PC-9 (cell line): Measurements from ENCODE around the gene IGFBP5. TPM values are rescaled to one million over a fixed set of nuclear protein-coding genes. Genes with fewer than 3 reads are reported as not detected.

Experiments
- BruUV-seq: library from RNA; stranded (reverse); fragments of 400-500 nt; replicated peaks from 2 replicates; lab custom pipeline; 2021; lab: Mats Ljungman, UMichigan
- CTCF ChIA-PET: fragments of 300-600 bp; sonication (Branson Sonifier 250); formaldehyde crosslinking; loops from one replicate; lab custom pipeline; 2022; ENCODE audit warnings: antibody characterized with exemption; lab: Charles Lee
- POLR2A ChIA-PET: fragments of 300-600 bp; sonication (Branson Sonifier 250); formaldehyde crosslinking; loops from one replicate; lab custom pipeline; 2022; ENCODE audit warnings: antibody characterized with exemption; ENCODE audit not compliant: unreplicated experiment; lab: Charles Lee
- DNase-seq, 2 experiments: peaks; one replicate each; pipeline versions ENCODE4 v3.0.0 to v3.0.0-alpha.2; 2015 to 2022; ENCODE audit warnings: mixed read lengths in 1 of 2
- H2AFZ ChIP-seq: fragments of 200-600 bp; sonication (generic); 2 replicates; pipeline ENCODE4 v1.8.1; 2017; ENCODE audit warnings: antibody characterized with exemption
- H3F3A ChIP-seq: fragments of 200-600 bp; sonication (generic); 2 replicates; pipeline ENCODE4 v1.8.1; 2017; ENCODE audit warnings: antibody characterized with exemption, mild to moderate bottlenecking, low read depth; ENCODE audit not compliant: insufficient read depth
- H3K27ac ChIP-seq: fragments of 200-600 bp; sonication (generic); 2 replicates; pipeline ENCODE4 v1.6.1; 2016; ENCODE audit warnings: mixed run types
- H3K27me3 ChIP-seq: fragments of 200-600 bp; sonication (generic); 2 replicates; pipeline ENCODE4 v1.6.1; 2016; ENCODE audit warnings: low read depth, mixed run types; ENCODE audit not compliant: insufficient read depth
- H3K36me3 ChIP-seq: fragments of 200-600 bp; sonication (generic); 2 replicates; pipeline ENCODE4 v1.6.1; 2016; ENCODE audit warnings: low read depth, mixed run types
- H3K4me1 ChIP-seq: fragments of 200-600 bp; sonication (generic); replicated peaks from 2 replicates; pipeline ENCODE4 v1.6.1; 2016; ENCODE audit warnings: mixed run types; ENCODE audit not compliant: insufficient read depth
- H3K4me2 ChIP-seq: fragments of 200-600 bp; sonication (generic); 2 replicates; pipeline ENCODE4 v1.6.1; 2017; ENCODE audit warnings: mixed run types
- H3K4me3 ChIP-seq: fragments of 200-600 bp; sonication (generic); 2 replicates; pipeline ENCODE4 v1.6.1; 2016; ENCODE audit warnings: mixed run types
- H3K79me2 ChIP-seq: fragments of 200-600 bp; sonication (generic); 2 replicates; pipeline ENCODE4 v1.6.1; 2017; ENCODE audit warnings: low read depth, mixed run types
- H3K9me2 ChIP-seq: fragments of 200-600 bp; sonication (generic); 2 replicates; pipeline ENCODE4 v1.8.1; 2017; ENCODE audit warnings: mild to moderate bottlenecking; ENCODE audit not compliant: insufficient read depth
- H3K9me3 ChIP-seq: fragments of 200-600 bp; sonication (generic); 2 replicates; pipeline ENCODE4 v1.8.1; 2016; ENCODE audit warnings: low read depth; ENCODE audit not compliant: insufficient read depth
- H4K20me1 ChIP-seq: fragments of 200-600 bp; sonication (generic); 2 replicates; pipeline ENCODE4 v1.8.1; 2017; ENCODE audit not compliant: insufficient read depth
- CTCF ChIP-seq: fragments of 200-600 bp; sonication (generic); conservative IDR thresholded peaks from 2 replicates; pipeline ENCODE4 v1.6.1; 2017; ENCODE audit warnings: mixed run types, antibody characterized with exemption, mild to moderate bottlenecking, moderate library complexity
- EZH2 ChIP-seq: fragments of 200-600 bp; sonication (generic); IDR thresholded peaks from 2 replicates; pipeline ENCODE4 v1.8.0; 2017; ENCODE audit warnings: antibody characterized with exemption, low read depth
- intact Hi-C: fragments of 100-400 bp; cut with micrococcal nuclease; formaldehyde crosslinking; loops from one replicate; pipeline ENCODE4 v1.10.0; 2022; ENCODE audit not compliant: unreplicated experiment
- total RNA-seq: library from RNA; stranded (reverse); gene quantifications from 2 replicates; pipeline ENCODE4 v1.2.3, GENCODE V29; 2021

Gene IGFBP5
- total RNA-seq, 1 experiment from 2014 or later: 5.5 TPM

DNA sequence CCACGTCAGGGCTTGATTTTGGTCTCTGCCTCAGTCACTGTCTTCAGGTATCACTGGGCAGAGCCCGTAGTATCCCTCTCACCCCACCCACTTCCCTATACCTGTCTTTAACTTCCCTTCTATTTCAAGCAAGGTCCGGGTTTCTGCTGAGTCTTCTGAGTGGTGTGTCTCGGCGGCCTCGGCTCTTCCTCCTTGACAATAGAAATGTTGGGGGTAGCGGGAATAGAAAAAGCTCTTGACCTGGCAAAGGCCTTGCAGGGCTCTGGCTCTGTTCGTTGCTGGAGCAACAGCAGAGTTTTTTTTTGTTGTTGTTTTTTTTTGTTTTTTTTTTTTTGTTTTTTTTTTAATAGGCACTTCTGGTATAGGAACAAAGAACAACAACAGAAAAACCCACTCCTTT is 16.0 kb upstream of the IGFBP5 start:
- no peaks in the 10 kb centered on the region for H4K20me1 ChIP-seq
- CTCF ChIA-PET: no interaction called here
- no peaks in the 10 kb centered on the region for H3K36me3 ChIP-seq
- intact Hi-C loops: no loop called here
- no TSS peak for BruUV-seq
- peaks cover 5% of the 10 kb centered on the region; the same call in 1 of the 2 replicates for H3K9me3 ChIP-seq
- H3K79me2 ChIP-seq: no peaks in the 10 kb centered on the region
- H3K27me3 ChIP-seq: no peaks in the 10 kb centered on the region
- no peak for DNase-seq
- no peak for TF ChIP-seq EZH2
- TF ChIP-seq CTCF: no peak
- H3K4me1 ChIP-seq: no peaks in the 10 kb centered on the region; the same call in 1 of the 2 replicates
- H3K9me2 ChIP-seq: no peaks in the 10 kb centered on the region
- H3F3A ChIP-seq: no peaks in the 10 kb centered on the region
- no peak overlapping the region for H3K4me3 ChIP-seq
- H3K27ac ChIP-seq: no peak overlapping the region
- POLR2A ChIA-PET: interaction anchor here (0.6 kb wide), 1 partner anchor 29 kb away, joined by 6 read pairs; no protein-coding TSS in a partner anchor
- H2AFZ ChIP-seq: no peak overlapping the region
- no peak overlapping the region for H3K4me2 ChIP-seq

DNA sequence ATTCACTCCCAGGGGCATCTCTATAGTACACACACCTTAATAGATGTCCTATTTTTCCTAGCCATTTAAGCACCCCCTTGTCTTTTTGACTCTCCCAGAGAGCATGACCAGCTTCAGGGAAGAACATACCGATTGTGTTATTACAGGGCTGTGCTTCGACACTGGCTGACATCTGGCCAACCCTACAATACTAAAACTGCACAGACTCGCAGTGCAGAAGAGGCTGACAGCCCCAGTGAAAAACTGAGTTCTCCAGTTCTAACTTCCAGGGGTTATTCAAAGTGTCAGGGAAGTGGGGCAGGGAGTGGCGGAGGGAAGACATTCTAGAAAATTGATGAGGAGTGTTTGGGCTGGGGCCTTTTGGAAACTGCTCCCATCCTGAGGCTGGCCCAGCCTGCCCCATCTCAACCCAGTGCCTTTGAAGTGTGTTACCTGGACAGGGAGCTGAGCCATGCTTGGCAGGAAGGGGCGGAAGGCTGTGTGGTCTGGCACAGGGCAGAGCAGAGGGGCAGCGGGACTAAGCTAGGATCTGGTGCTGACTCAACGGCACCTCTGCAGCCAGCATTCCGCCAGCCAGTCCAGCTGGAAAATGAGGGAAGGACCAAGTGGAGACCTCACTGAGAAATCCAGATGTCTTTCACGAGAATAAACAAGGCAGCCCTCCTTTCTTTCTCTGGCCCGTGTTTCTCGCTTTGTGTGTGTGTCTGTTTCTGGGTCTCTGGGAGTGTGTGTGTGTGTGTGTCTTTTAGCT is 15.4 kb upstream of the IGFBP5 start:
- Histone ChIP-seq H3F3A (no peaks in the 10 kb centered on the region), H3K9me2 (no peaks in the 10 kb centered on the region), H3K9me3 (peaks cover 5% of the 10 kb centered on the region; the same call in 1 of the 2 replicates), H3K27me3 (no peaks in the 10 kb centered on the region), H3K36me3 (no peaks in the 10 kb centered on the region), H3K4me1 (no peaks in the 10 kb centered on the region; the same call in 1 of the 2 replicates), H3K4me2 (no peak overlapping the region), H3K79me2 (no peaks in the 10 kb centered on the region), H3K27ac (no peak overlapping the region), H3K4me3 (no peak overlapping the region), H4K20me1 (no peaks in the 10 kb centered on the region), H2AFZ (no peak overlapping the region)
- DNase-seq: peak in 1 of 2 experiments; percentile 47
- BruUV-seq: no TSS peak
- CTCF ChIA-PET: no interaction called here
- intact Hi-C loops: no loop called here
- POLR2A ChIA-PET: no interaction called here
- TF ChIP-seq CTCF (no peak), EZH2 (no peak)

- no TSS peak for BruUV-seq
- POLR2A ChIA-PET: no interaction called here
Observed at GRCh38 chr2:216702756-216703155, 7.4 kb upstream of the IGFBP5 start.

More at GRCh38 chr2:216702756-216703155, 7.4 kb upstream of the IGFBP5 start:
- Histone ChIP-seq H3K4me3 (no peak overlapping the region), H3K27ac (no peak overlapping the region), H3K79me2 (no peaks in the 10 kb centered on the region), H3K27me3 (no peaks in the 10 kb centered on the region), H3K4me1 (no peaks in the 10 kb centered on the region), H3K9me3 (no peaks in the 10 kb centered on the region), H4K20me1 (no peaks in the 10 kb centered on the region), H3F3A (no peaks in the 10 kb centered on the region), H3K36me3 (no peaks in the 10 kb centered on the region), H3K4me2 (no peak overlapping the region), H2AFZ (no peak overlapping the region), H3K9me2 (no peaks in the 10 kb centered on the region)
- DNase-seq: no peak
- intact Hi-C loops: no loop called here
- no peak for TF ChIP-seq CTCF
- no peak for TF ChIP-seq EZH2
- CTCF ChIA-PET: interaction anchor here (0.6 to 0.7 kb wide), 2 partner anchors 185 to 1005 kb away, joined by 3 to 7 read pairs; no protein-coding TSS in a partner anchor
